ENCODE data around the gene TIMM23. TPM values are rescaled to one million over a fixed set of nuclear protein-coding genes. Genes with fewer than 3 reads are reported as not detected.
"Not testable (repeated sequence)": the region's sequence is repeated elsewhere in the genome, so short reads cannot be mapped to it uniquely, and the experiment has no call there.

Gene TIMM23
- total RNA-seq, 2 donors from 2014 or later = 49.6 to 70.6 TPM

DNA sequence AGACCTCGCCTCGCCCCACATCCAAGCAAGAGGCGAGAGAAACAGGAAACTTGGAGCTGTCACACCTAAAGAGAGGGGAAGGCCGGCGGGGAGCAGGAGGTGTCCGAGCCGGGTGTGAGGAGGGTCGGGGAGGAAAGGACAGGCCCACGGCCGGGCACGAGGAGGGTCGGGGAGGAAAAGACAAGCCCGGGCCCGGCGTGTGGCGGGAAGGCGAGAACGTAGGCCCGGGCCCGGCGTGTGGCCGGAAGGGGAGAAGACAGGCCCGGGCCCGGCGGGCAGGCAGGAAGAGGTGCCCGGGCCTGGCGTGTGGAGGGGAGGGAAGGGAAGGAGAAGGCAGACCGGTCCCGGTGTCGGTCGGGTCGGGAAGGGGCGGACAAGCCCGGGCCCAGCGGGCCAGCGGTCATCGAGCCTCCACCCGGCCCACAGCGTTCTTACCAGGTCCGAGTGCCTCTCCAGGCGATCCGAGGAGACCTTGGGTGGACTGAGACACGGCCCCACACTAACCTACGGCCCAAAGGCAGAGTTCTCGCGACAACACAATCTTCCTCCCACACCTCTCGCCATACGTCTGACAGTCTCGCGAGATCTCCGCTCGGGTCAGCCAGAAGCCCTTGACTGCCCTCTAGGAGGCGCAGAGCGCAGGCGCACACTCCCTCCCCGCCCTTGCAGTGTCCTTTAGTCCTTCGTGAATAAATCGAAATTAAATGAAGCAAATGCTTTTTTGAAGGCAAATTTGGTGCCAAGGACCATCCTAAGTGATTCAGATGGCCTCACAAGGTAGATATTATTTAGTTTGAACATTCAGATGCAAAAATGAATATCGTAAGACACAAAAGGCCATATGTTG, 58.0 kb downstream of the TIMM23 start, which contains the start of gene NCOA4:
NCOA4 (minus strand) TSS at position 533 of the 847 bp plus-strand sequence. CDS start 13,943 bp downstream, outside the sequence.
- Mint-ChIP-seq H3K27ac (peak within 1 kb of the TSS; percentile 99), H3K36me3 (peaks cover 6 to 10% of the 10 kb centered on the region in 2 donors), H3K9me3 (no peaks in the 10 kb centered on the region)
- ATAC-seq (peak; percentile 96 to 99), DNase-seq (ENCODE audit: low spot score in 2 of 2) (peak; percentile 91 to 96)

DNA sequence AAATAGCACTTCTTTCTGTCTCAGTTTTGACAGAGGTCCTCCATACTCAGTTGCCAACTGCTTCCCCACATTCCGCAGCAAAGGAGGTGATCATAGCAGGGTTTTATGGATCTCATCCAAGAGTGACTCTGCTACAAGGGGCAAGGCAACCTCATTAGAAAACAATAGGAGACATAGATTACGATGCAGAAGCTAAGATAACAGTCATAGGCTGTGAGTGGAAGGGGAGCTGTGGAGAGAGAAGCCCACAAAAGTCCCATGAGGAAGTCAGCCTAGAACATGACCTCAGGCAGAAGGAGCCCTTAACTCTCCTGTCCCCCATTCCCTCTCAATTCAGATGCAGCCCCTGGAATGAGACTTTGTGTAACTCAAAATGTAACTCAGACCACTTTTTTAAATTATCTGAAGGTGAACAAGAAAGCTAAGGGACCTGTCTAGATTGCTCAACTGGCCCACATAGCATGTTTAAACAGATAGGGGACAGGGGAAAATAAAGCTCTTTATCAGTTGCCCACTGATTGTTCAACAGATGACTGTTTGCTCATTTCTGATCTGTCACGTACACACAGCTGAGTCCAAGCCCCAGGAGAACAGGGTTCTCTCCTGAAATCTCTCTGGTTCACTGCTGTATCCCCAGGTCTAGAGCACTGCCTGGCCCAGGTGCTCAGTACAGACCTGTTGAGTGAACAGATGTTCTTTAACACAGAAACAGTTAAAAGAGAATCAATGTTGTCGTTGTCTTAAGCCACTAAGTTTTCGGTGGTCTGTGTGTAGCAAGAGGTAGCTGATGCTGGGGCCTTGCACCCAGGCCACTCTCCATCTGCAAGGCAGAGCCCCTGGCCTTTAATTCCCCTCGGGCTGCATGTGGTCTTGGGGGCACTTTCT, 59.6 kb downstream of the TIMM23 start:
- peak in 1 of 2 donors; percentile 40 for DNase-seq (ENCODE audit: low spot score in 2 of 2)
- H3K36me3 Mint-ChIP-seq = peaks cover 6 to 10% of the 10 kb centered on the region in 2 donors
- no peaks in the 10 kb centered on the region for H3K9me3 Mint-ChIP-seq
- H3K27ac Mint-ChIP-seq = peak overlapping the region in 1 of 2 donors; percentile 99
- no peak for ATAC-seq

DNA sequence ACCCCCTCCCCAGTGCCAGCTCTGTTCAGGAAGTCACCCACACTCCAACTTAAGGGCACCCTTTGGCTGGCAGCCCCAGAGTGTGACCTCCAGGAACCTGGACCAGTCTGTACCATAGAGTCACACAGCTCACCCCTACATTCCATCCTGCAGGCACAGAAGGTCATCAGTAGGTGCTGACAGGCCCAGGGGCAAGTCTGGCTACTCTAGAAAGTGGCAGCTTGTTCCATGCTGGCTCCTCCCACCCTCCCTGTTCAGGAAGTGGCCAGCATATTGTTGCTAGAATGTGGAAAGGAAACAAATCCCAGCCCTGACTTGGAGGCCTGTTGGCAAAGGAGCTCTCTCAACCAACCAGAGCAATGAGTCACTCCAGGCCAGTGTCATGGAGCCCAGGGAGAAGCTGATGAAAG, 61.3 kb downstream of the TIMM23 start:
- DNase-seq (ENCODE audit: low spot score in 2 of 2) (peak in 1 of 2 donors; percentile 41), ATAC-seq (no peak)
- peaks cover 6 to 10% of the 10 kb centered on the region in 2 donors for H3K36me3 Mint-ChIP-seq
- H3K27ac Mint-ChIP-seq = no peak overlapping the region
- H3K9me3 Mint-ChIP-seq = no peaks in the 10 kb centered on the region

DNA sequence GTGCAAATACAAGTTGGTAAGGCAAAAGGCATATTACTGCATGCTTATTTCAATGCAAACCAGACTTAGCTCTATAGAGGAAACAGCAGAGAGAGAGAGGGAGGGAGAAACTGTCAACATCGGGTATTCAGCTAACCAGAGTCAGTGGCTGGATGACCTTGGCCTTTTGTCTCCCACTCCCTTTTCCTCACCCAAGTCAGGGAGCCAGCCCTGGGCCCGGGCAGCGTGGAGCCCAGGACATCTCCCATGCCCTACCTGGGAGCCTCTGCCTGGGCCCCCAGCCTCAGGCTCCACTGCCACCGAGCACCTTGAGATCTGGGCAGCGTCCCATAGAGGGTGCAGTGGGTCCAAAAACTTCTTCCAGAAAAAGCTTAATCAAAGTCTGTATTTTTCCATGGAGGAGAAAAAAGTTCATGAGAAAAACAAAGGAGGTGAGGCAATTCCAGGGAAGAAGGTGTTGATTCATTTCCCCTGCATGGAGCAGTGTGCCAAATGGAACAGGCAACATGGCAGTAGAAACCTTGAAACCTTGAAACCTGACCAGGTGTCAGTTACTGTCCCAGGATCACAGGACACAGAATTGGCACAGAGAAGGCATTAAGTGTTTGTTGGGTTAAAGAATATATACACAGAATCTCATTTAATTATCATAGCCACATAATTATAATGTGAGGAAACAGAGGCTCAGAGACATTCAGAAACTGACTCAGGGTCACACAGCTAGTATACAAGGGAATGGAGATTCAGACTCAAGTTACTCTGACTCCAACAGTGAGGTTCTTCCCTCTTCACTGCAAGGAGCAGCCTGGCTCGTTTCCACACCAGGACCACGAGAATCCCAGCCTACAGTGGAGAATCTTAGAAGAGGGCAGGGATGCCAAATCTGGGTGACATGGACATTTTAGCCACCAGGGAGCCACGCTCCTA, 63.9 kb downstream of the TIMM23 start:
- DNase-seq (ENCODE audit: low spot score in 2 of 2) = peak in 1 of 2 donors; percentile 21
- Mint-ChIP-seq H3K36me3 (no peaks in the 10 kb centered on the region), H3K9me3 (no peaks in the 10 kb centered on the region), H3K27ac (peak overlapping the region in 1 of 2 donors; percentile 11)
- ATAC-seq = no peak

DNA sequence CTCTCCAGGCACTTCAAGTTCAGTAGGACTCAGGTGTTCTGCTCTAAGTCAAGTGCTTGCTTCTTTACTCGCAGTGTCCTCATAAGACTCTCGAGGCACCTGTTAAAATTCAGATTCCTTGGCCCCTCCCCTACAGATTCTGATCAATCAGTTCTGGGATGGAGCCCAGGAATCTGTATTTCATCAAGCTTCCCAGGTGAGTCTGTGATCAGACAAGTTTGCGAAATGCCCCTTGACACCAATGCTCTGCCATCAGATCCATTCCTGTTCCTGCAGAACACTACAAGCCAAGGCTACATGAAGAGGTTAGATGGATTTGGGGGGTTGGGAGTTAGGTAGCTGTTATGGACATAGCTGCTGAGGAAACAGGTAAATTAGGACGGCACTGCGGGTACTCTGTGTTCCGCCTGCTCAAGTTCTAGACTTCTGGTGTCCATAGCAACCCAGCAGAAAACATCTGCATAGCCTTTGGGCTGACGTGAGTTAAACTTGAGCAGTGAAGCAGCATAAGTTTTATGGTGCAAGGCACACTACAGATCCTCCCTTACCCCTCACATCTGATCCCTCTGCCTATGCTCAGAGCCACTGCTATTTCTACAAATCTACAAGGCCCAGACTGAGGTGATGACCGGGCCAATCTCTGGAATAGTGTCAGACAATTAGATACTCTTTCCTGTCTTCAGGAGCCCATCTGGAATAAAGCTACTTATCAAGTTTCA, 65.0 kb downstream of the TIMM23 start:
- no peaks in the 10 kb centered on the region for H3K36me3 Mint-ChIP-seq
- no peak for ATAC-seq

DNA sequence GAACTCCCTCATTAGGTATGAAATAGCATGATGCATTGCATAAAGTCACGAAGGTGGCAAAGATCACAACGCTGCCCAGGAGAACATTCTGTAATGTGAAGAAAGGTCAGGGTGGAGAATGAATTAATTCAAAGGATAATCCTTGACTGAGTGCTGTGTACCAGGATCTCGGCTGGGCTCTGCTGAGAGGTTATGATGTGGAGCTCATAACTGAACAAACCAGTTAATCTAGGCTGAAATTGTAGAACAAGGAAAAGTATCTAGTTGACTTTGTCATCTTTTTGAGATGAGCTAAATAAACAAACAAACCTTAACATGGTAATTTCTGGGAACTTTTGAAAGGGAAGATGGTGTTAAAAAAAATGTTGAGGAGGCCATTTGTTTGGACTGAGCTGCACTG, 67.7 kb downstream of the TIMM23 start:
- H3K27ac Mint-ChIP-seq = no peak overlapping the region
- H3K9me3 Mint-ChIP-seq = no peaks in the 10 kb centered on the region
- no peaks in the 10 kb centered on the region for H3K36me3 Mint-ChIP-seq
- ATAC-seq (no peak), DNase-seq (ENCODE audit: low spot score in 2 of 2) (no peak)

More for the DNA sequence above, 65.0 kb downstream of the TIMM23 start:
- Mint-ChIP-seq H3K27ac (no peak overlapping the region), H3K9me3 (no peaks in the 10 kb centered on the region)
- peak in 1 of 2 donors; percentile 9 for DNase-seq (ENCODE audit: low spot score in 2 of 2)

DNA sequence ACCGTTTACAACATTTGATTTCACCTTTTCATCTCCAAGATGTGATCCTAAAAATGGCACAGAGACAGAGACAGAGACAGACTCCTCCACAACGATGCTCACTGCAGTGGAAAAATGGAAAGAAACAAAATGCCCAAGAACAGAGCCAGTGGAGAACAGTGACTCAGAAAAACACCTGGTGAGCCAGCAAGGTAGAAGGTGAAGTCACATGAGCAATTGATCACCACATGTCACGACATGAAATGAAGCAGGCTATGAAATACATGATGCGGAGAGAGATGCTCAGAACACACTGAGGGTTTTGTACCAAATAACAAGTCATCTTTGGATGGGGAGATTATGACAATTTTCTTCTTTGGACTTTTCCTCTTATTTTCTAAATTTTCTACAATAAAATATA, 70.2 kb downstream of the TIMM23 start:
- Mint-ChIP-seq H3K36me3 (no peaks in the 10 kb centered on the region), H3K9me3 (no peaks in the 10 kb centered on the region), H3K27ac (no peak overlapping the region)
- ATAC-seq (no peak), DNase-seq (ENCODE audit: low spot score in 2 of 2) (no peak)

DNA sequence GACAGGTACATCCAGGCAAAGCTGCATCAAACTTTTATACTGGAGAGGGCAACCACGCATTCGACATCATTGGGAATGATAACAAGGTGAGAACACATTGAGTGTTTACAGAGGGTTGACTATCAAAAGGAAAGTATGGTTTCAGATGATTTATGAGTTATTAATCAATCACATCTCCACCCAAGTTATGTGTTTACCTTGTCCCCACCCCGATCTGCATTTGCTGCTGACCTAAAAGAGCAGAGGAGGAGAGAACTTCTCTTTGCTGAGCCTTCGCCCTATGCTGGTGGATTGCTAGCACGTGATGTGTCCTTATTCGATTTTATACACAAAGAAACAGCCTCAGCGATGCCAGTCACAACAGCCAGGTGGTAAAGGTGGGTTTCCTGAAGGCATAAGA, 74.0 kb downstream of the TIMM23 start, which contains the start of gene MSMB:
MSMB (minus strand) TSS at position 9 of the 400 bp plus-strand sequence. CDS start 32 bp downstream, outside the sequence.
- no peak for DNase-seq (ENCODE audit: low spot score in 2 of 2)
- no peak within 1 kb of the TSS for H3K27ac Mint-ChIP-seq
- H3K9me3 Mint-ChIP-seq = no peaks in the 10 kb centered on the region
- ATAC-seq = no peak
- H3K36me3 Mint-ChIP-seq = no peaks in the 10 kb centered on the region

DNA sequence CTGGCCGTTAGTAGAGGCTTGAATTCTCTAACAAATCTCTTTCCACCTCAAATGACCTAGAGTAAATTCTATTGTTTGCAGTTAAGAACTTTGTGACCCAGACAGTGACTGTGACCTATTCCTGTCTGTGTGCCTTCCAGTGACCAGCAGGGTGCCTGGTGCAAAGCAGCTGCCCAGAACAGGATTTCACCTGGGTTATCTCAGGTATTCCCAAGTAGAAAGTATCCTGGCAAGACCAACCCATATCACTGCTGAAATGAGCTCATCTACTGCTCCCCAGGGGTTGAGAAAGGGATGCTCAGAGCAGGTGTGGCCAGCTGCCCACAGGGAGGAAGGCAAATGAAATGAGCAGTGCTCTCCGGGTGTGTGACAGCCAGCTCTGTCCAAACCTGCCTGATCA, 75.9 kb downstream of the TIMM23 start:
- ATAC-seq (no peak), DNase-seq (ENCODE audit: low spot score in 2 of 2) (no peak)
- Mint-ChIP-seq H3K9me3 (no peaks in the 10 kb centered on the region), H3K27ac (no peak overlapping the region), H3K36me3 (no peaks in the 10 kb centered on the region)

DNA sequence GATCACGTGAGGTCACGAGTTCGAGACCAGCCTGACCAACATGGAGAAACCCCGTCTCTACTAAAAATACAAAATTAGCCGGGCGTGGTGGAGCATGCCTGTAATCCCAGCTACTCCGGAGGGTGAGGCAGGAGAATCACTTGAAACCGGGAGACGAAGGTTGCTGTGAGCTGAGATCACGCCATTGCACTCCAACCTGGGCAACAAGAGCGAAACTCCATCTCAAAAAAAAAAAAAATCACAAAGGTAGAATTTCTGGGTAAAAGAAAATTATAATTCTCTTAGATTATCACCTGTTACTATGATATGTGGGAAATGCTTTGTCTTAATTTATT, 77.2 kb downstream of the TIMM23 start:
- not testable (repeated sequence) for ATAC-seq; DNase-seq (ENCODE audit: low spot score in 2 of 2); H3K27ac Mint-ChIP-seq; H3K36me3 Mint-ChIP-seq; H3K9me3 Mint-ChIP-seq

DNA sequence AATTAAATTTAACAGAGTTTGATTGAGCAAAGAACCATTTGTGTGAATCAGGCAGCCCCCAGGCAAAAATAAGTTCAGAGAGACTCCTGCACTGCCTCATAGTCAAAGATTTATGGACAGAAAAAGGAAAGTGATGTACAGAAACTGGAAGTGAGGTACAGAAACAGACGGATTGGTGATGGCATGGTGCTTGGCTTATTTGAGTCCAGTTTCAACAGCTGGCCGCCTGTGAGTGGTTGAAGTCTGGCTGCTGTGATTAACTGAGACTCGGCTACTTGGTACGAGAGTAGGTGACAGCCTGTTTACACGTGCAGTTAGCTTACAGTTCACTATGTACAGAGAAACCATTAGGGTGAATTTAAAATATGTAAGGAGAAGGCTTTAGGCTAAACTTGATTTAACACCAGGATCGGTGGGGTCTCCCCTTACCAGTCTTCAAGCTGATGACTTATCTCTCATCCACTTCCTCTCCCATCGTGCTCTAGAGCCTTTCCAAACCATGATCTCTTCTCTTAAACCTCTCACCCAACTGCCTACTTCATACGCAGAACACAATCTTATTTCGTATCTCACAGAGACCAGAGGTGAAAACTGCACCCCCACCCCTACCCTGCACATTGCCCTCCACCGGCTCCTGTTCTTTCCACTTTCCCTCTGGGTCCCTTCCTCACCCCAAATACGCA, 78.8 kb downstream of the TIMM23 start:
- no peak for ATAC-seq

DNA sequence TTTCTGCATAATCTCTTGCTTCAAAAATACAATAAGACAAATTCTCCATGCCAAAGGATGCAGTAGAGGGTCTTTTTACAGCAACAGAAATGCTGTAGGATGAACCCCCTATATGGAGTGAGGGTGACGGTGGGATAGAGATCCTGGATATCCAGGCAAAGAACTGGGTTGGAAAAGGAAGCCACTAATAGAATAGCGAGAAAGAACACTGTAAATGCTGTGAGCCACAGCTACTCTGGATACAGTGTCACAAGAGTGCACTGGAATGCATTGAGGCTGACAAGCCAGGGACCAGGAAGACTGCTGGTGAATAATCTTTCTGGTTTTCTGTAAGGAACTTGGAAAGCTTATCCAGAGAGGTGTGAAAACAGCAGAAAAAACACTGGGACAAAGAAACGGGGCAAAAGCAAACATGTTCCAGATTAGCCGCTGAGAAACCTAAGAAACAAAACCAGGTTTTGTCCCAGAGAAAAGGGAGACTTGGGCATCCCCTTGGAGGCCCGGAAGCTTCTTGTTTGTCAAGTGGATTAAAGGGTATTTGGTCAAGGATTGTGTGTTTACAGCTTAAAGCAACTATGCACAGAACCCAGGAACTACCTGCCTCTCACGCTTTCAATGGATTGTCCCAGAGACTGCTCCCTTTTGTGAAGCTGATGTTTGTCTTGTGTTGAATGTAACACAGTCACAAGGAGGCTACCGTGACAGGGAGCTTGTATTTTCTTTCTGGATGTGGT, 79.9 kb downstream of the TIMM23 start:
- Mint-ChIP-seq H3K27ac (no peak overlapping the region), H3K9me3 (peaks cover 4 to 5% of the 10 kb centered on the region in 2 donors), H3K36me3 (peaks cover 6% of the 10 kb centered on the region in 2 donors)
- DNase-seq (ENCODE audit: low spot score in 2 of 2) (no peak), ATAC-seq (no peak)

More for the DNA sequence above, 78.8 kb downstream of the TIMM23 start:
- DNase-seq (ENCODE audit: low spot score in 2 of 2) = no peak
- no peaks in the 10 kb centered on the region for H3K36me3 Mint-ChIP-seq
- no peaks in the 10 kb centered on the region for H3K9me3 Mint-ChIP-seq
- no peak overlapping the region for H3K27ac Mint-ChIP-seq

DNA sequence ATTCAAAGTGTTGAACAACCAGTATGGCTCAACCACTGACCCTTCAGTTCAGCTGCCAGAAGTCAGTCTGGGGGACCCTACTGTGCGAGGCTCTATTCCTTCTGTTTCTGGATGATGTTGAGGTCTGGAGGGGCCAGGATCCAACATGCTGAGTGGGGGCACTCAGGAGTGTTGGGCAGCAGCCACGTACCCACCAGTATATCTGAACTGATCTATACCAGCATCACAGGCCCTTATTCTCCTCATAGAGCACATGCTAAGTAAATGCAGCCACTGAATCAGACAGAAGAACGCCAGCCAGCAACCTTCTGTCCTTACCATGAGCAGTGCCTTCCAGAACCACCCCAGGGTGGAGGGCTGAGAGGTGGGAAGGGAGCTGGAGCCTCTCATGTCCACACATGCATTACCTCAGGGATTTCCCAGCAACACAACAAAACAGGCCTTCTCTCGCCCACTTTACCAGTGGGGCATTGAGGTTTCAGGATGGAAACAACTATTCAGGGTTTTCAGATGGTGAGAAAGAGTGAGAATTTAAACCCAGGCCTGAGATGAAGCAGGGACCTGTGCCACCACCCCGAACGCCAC, 80.6 kb downstream of the TIMM23 start:
- no peak overlapping the region for H3K27ac Mint-ChIP-seq
- H3K9me3 Mint-ChIP-seq = peaks cover 7 to 9% of the 10 kb centered on the region in 2 donors
- peaks cover 8% of the 10 kb centered on the region in 2 donors for H3K36me3 Mint-ChIP-seq
- DNase-seq (ENCODE audit: low spot score in 2 of 2) (no peak), ATAC-seq (no peak)

Data from activated naive CD4-positive, alpha-beta T cell treated with anti-CD3 and anti-CD28 coated beads, Interleukin-2, amount 50 U/mL, for 72 hours (primary cell).